ENCODE measurements around the gene NR2F1-AS1. TPM values are rescaled to one million over a fixed set of nuclear protein-coding genes. Genes with fewer than 3 reads are reported as not detected.

Gene NR2F1-AS1
- total and polyA plus RNA-seq, 2 experiments from 2014 or later, result 0.59 to 4.5 TPM

DNA sequence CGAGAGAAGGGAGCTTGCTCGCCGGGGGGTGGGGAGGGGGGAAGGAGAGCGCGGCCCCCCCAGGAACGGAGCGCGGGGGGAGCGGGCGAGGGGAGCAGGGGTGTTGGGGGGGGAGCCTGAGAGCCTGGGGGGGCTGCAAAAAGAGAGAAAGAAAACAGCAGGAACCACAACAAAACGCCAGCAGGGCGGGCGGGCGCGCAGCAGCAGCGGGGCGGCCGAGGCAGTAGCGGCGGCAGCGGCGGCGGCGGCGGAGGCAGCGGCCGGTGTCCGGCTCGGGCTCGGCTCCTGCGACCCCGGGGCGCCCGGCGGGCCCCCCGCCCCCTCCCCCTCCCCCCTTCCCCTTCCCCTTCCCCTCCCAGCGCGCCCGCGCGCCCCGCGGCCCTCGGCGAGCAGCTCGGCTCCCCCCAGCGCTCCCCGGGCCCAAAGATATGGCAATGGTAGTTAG is 3.6 kb upstream of the NR2F1-AS1 start:
- Histone ChIP-seq H3K27me3 (ENCODE audit: insufficient read depth) (peaks cover 95% of the 10 kb centered on the region), H3K79me2 (replicated peaks; ENCODE audit: insufficient read depth) (no peaks in the 10 kb centered on the region), H4K20me1 (replicated peaks; ENCODE audit: insufficient read depth) (peaks cover 27% of the 10 kb centered on the region; the same call in 1 of the 2 replicates), H3K4me3 (peak overlapping the region; percentile 47; the same call in 1 of the 2 replicates), H3K4me2 (peak overlapping the region; percentile 77; the same call in 1 of the 2 replicates), H3K36me3 (ENCODE audit: insufficient read depth) (no peaks in the 10 kb centered on the region), H3F3A (replicated peaks; ENCODE audit: low read depth) (peaks cover 27% of the 10 kb centered on the region), H3K4me1 (ENCODE audit: insufficient read depth) (peaks cover 43% of the 10 kb centered on the region), H3K27ac (ENCODE audit: low read depth) (no peak overlapping the region), H2AFZ (no peak overlapping the region), H3K9me2 (ENCODE audit: insufficient read depth) (no peaks in the 10 kb centered on the region)
- Mint-ChIP-seq H3K27me3 (ENCODE audit: insufficient read depth, low read depth, poor library complexity) (peaks cover 44% of the 10 kb centered on the region), H3K36me3 (ENCODE audit: low read depth) (no peaks in the 10 kb centered on the region; the same call in 2 of the 3 replicates), H3K4me3 (peak overlapping the region; percentile 49; the same call in 2 of the 3 replicates), H3K27ac (no peak overlapping the region), H3K9me3 (peaks cover 4% of the 10 kb centered on the region), H3K4me1 (peaks cover 31% of the 10 kb centered on the region)
- DNase-seq (ENCODE audit: low spot score), result peak; percentile 62
- ATAC-seq, result no peak
- TF ChIP-seq, protein P1, sequence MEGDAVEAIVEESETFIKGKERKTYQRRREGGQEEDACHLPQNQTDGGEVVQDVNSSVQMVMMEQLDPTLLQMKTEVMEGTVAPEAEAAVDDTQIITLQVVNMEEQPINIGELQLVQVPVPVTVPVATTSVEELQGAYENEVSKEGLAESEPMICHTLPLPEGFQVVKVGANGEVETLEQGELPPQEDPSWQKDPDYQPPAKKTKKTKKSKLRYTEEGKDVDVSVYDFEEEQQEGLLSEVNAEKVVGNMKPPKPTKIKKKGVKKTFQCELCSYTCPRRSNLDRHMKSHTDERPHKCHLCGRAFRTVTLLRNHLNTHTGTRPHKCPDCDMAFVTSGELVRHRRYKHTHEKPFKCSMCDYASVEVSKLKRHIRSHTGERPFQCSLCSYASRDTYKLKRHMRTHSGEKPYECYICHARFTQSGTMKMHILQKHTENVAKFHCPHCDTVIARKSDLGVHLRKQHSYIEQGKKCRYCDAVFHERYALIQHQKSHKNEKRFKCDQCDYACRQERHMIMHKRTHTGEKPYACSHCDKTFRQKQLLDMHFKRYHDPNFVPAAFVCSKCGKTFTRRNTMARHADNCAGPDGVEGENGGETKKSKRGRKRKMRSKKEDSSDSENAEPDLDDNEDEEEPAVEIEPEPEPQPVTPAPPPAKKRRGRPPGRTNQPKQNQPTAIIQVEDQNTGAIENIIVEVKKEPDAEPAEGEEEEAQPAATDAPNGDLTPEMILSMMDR (conservative IDR thresholded peaks at IDR 0.05; ENCODE audit: low read depth in 2 of 2), result no peak
- TF ChIP-seq, protein P2, sequence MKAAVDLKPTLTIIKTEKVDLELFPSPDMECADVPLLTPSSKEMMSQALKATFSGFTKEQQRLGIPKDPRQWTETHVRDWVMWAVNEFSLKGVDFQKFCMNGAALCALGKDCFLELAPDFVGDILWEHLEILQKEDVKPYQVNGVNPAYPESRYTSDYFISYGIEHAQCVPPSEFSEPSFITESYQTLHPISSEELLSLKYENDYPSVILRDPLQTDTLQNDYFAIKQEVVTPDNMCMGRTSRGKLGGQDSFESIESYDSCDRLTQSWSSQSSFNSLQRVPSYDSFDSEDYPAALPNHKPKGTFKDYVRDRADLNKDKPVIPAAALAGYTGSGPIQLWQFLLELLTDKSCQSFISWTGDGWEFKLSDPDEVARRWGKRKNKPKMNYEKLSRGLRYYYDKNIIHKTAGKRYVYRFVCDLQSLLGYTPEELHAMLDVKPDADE (IDR thresholded peaks at IDR 0.05), result no peak

DNA sequence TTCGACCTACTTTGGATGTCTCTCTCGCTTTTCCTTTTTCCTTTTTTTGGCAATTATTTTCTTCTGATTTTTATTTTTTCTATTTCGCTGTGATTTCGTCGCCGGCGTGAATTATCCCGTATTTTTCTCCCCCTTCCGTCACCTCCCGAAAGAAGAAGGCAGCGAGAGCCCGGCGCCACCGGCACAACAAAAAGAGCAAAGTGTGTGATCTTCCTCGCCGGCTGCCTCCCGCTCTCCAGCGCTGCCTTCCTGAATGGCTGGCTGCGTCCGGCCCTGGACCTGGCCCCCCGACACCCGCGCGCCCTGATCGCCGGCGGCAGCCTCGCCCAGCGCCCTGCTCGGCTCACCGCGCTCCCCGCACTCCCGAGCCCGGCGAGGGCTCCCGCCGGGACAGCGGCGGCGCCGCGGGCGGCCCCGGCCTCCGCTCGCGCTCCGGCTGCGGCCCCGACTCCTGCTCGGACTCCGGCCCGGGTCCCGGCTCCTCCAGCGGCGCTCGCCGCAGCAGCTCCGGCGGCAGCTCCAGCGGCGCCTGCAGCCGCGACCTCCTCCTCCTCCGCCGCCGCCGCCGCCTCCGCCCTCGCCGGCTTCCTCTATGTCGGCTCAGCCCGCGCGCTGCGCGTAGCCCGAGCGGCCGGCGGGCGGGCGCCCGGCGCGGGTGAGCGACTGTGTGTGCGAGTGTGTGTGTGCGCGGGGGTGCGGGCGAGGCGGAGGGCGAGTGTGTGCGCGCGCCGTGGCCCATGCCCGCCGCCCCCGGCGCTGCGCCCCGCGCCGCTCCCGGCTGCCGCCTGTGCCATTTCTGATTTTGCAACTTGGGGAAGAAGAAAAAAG is 3.0 kb upstream of the NR2F1-AS1 start:
- DNase-seq (ENCODE audit: low spot score) (peak; percentile 73), ATAC-seq (no peak; the same call in 1 of the 3 replicates)
- no peaks in the 10 kb centered on the region; the same call in 2 of the 3 replicates for H3K36me3 Mint-ChIP-seq (ENCODE audit: low read depth)
- H3K4me1 Mint-ChIP-seq, result peaks cover 31% of the 10 kb centered on the region
- Histone ChIP-seq H3K79me2 (replicated peaks; ENCODE audit: insufficient read depth) (no peaks in the 10 kb centered on the region), H4K20me1 (replicated peaks; ENCODE audit: insufficient read depth) (peaks cover 25% of the 10 kb centered on the region; the same call in 1 of the 2 replicates), H3K9me2 (ENCODE audit: insufficient read depth) (no peaks in the 10 kb centered on the region), H3K27me3 (ENCODE audit: insufficient read depth) (peaks cover 95% of the 10 kb centered on the region), H2AFZ (no peak overlapping the region), H3K4me1 (ENCODE audit: insufficient read depth) (peaks cover 43% of the 10 kb centered on the region), H3K4me3 (peak overlapping the region; percentile 46), H3K4me2 (peak overlapping the region; percentile 64), H3F3A (replicated peaks; ENCODE audit: low read depth) (peaks cover 21% of the 10 kb centered on the region), H3K36me3 (ENCODE audit: insufficient read depth) (no peaks in the 10 kb centered on the region), H3K27ac (ENCODE audit: low read depth) (no peak overlapping the region)
- H3K9me3 Mint-ChIP-seq, result peaks cover 4% of the 10 kb centered on the region
- peak; percentile 71 for TF ChIP-seq EZH2phosphoT487 (IDR thresholded peaks at IDR 0.05; ENCODE audit: unreplicated experiment)
- TF ChIP-seq STAT1 (IDR thresholded peaks at IDR 0.05; ENCODE audit: unreplicated experiment), result no peak
- TF ChIP-seq CREB1 (CRISPR knock-in tag; IDR thresholded peaks at IDR 0.05; ENCODE audit: low read depth), result no peak
- peak; percentile 88 for TF ChIP-seq EZH2 (IDR thresholded peaks at IDR 0.05; ENCODE audit: low read depth, unreplicated experiment)
- peak overlapping the region; percentile 49 for H3K4me3 Mint-ChIP-seq
- no peak overlapping the region for H3K27ac Mint-ChIP-seq
- peaks cover 37% of the 10 kb centered on the region for H3K27me3 Mint-ChIP-seq (ENCODE audit: insufficient read depth, low read depth, poor library complexity)
